ENCODE data around the gene CA5B.

GRCh38 chrX:15790769-15791290, 52.8 kb downstream of the CA5B start:
- TF ChIP-seq CTCF (conservative IDR thresholded peaks at IDR 0.05 in 1 of 2, IDR thresholded peaks at IDR 0.05 in 1 of 2; ENCODE audit: low read depth in 1 of 2, low read length in 2 of 2) (no peak), EZH2 (IDR thresholded peaks at IDR 0.05; ENCODE audit: low read length, missing control alignments) (no peak)
